Neutrophil (primary cell): ENCODE data around the gene GRID2.

Experiments
- H3K27ac ChIP-seq: fragments of 200-600 bp; sonication (generic); 2 replicates; pipeline ENCODE4 v1.5.1; 2016; ENCODE audit warnings: mild to moderate bottlenecking, moderate library complexity
- H3K27me3 ChIP-seq: fragments of 200-600 bp; sonication (generic); 2 replicates; pipeline ENCODE4 v1.6.0; 2016; ENCODE audit warnings: mild to moderate bottlenecking
- H3K36me3 ChIP-seq: fragments of 200-600 bp; sonication (generic); 2 replicates; pipeline ENCODE4 v1.5.1; 2017
- H3K4me1 ChIP-seq, 2 experiments: fragments of 200-600 bp in 1 of 2; sonication (generic) in 1 of 2; 1 replicate in 1 of 2; 2 replicates in 1 of 2; pipeline versions ENCODE4 v1.5.1 to v1.6.1; 2013 to 2016; ENCODE audit warnings: low read depth in 1 of 2, low read length in 1 of 2, mild to moderate bottlenecking in 1 of 2, moderate library complexity in 1 of 2; ENCODE audit not compliant: control insufficient read depth in 1 of 2, insufficient read depth in 1 of 2
- H3K4me3 ChIP-seq, 2 experiments: fragments of 200-600 bp in 1 of 2; sonication (generic) in 1 of 2; 1 replicate in 1 of 2; 2 replicates in 1 of 2; pipeline ENCODE4 v1.5.1; 2013 to 2016; ENCODE audit warnings: low read depth in 1 of 2, low read length in 1 of 2, mild to moderate bottlenecking in 1 of 2, moderate library complexity in 1 of 2
- H3K9me3 ChIP-seq: fragments of 200-600 bp; sonication (generic); 2 replicates; pipeline ENCODE4 v1.5.1; 2016
- CTCF ChIP-seq: fragments of 200-600 bp; sonication (generic); IDR thresholded peaks from 2 replicates; pipeline ENCODE4 v1.5.1; 2016; ENCODE audit warnings: antibody characterized with exemption

Gene GRID2

GRCh38 chr4:92303621-92304027, at the start of gene GRID2:
TSS of gene GRID2 (plus strand) at chr4:92303966.
- Histone ChIP-seq H3K9me3 (no peaks in the 10 kb centered on the region), H3K4me3 (no peak within 1 kb of the TSS), H3K27me3 (peaks cover 80% of the 10 kb centered on the region)

GRCh38 chr4:92253986-92254671, 49.6 kb upstream of the GRID2 start:
- Histone ChIP-seq H3K9me3 (no peaks in the 10 kb centered on the region), H3K27me3 (no peaks in the 10 kb centered on the region), H3K36me3 (no peaks in the 10 kb centered on the region), H3K4me1 (no peaks in the 10 kb centered on the region), H3K27ac (no peak overlapping the region), H3K4me3 (no peak overlapping the region)
- TF ChIP-seq CTCF, result no peak

More at GRCh38 chr4:92303621-92304027, at the start of gene GRID2:
- no peaks in the 10 kb centered on the region for H3K36me3 ChIP-seq
- TF ChIP-seq CTCF, result no peak
- H3K27ac ChIP-seq, result no peak within 1 kb of the TSS
- no peaks in the 10 kb centered on the region for H3K4me1 ChIP-seq

- TF ChIP-seq CTCF, result no peak
- Histone ChIP-seq H3K4me1 (no peaks in the 10 kb centered on the region), H3K9me3 (no peaks in the 10 kb centered on the region), H3K27me3 (no peaks in the 10 kb centered on the region), H3K36me3 (no peaks in the 10 kb centered on the region), H3K4me3 (no peak overlapping the region), H3K27ac (no peak overlapping the region)
Measured at GRCh38 chr4:92254767-92255442, 48.9 kb upstream of the GRID2 start.

GRCh38 chr4:92255920-92256244, 47.9 kb upstream of the GRID2 start:
- no peak overlapping the region for H3K4me3 ChIP-seq
- no peaks in the 10 kb centered on the region for H3K9me3 ChIP-seq
- H3K36me3 ChIP-seq, result no peaks in the 10 kb centered on the region
- no peaks in the 10 kb centered on the region for H3K27me3 ChIP-seq
- no peak for TF ChIP-seq CTCF
- no peak overlapping the region for H3K27ac ChIP-seq
- H3K4me1 ChIP-seq, result no peaks in the 10 kb centered on the region

- no peaks in the 10 kb centered on the region for H3K36me3 ChIP-seq
- no peak for TF ChIP-seq CTCF
- H3K4me3 ChIP-seq, result no peak overlapping the region
- H3K9me3 ChIP-seq, result no peaks in the 10 kb centered on the region
- H3K4me1 ChIP-seq, result no peaks in the 10 kb centered on the region
- H3K27me3 ChIP-seq, result no peaks in the 10 kb centered on the region
- H3K27ac ChIP-seq, result no peak overlapping the region
Measured at GRCh38 chr4:92257931-92258857, 45.6 kb upstream of the GRID2 start.
